ENCODE data around the gene MAPKBP1. TPM values are rescaled to one million over a fixed set of nuclear protein-coding genes. Genes with fewer than 3 reads are reported as not detected.

MAPKBP1 gene
- total RNA-seq, 1 experiment from 2014 or later, result 13.7 TPM

- no peak overlapping the region for H2BK12ac ChIP-seq (ENCODE audit: insufficient read length, low read depth, low read length)
- no peaks in the 10 kb centered on the region for H3K79me2 ChIP-seq (ENCODE audit: insufficient read depth, low read length)
- no peaks in the 10 kb centered on the region for H3K9me3 Mint-ChIP-seq
- no peak overlapping the region for H2BK120ac ChIP-seq (ENCODE audit: low read depth, low read length, poor library complexity, severe bottlenecking)
- H3K18ac ChIP-seq (ENCODE audit: insufficient read length, low read depth, low read length), result no peak overlapping the region
- no peak overlapping the region for H3K4ac ChIP-seq (ENCODE audit: low read depth, low read length)
- no peaks in the 10 kb centered on the region for H3K4me1 Mint-ChIP-seq
- H2BK20ac ChIP-seq (ENCODE audit: low read depth, low read length, poor library complexity, severe bottlenecking), result no peak overlapping the region
- H3K4me2 ChIP-seq (ENCODE audit: insufficient read depth, insufficient read length, low read length), result no peak overlapping the region
- no peak overlapping the region for H3K23ac ChIP-seq (ENCODE audit: insufficient read length, low read depth, low read length)
- peaks cover 3% of the 10 kb centered on the region for H4K20me1 ChIP-seq (ENCODE audit: control insufficient read depth, insufficient read depth, insufficient read length)
- no peaks in the 10 kb centered on the region for H3K23me2 ChIP-seq (ENCODE audit: insufficient read length, low read depth, low read length, poor library complexity, severe bottlenecking)
- no peak overlapping the region for H4K8ac ChIP-seq (replicated peaks; ENCODE audit: insufficient read length, low read depth, low read length)
- no peak overlapping the region for H3K56ac ChIP-seq (ENCODE audit: insufficient read length, low read depth, low read length)
- no peak overlapping the region for H2AK5ac ChIP-seq (ENCODE audit: insufficient read length, low read length)
- no peak overlapping the region for H3K4me3 Mint-ChIP-seq
- no peak overlapping the region for H3K9ac ChIP-seq (ENCODE audit: extremely low read depth, insufficient read length, low read length)
- peak overlapping the region in 1 of 3 experiments; percentile 8; a peak in 1 of 7 replicates for H3K27ac Mint-ChIP-seq
- H3K14ac ChIP-seq (ENCODE audit: insufficient read depth, low read length), result no peak overlapping the region
- H3K79me1 ChIP-seq (ENCODE audit: insufficient read depth, low read depth, low read length, poor library complexity, severe bottlenecking), result no peaks in the 10 kb centered on the region
- H4K91ac ChIP-seq (ENCODE audit: insufficient read length, low read depth, low read length), result no peak overlapping the region
- H3K27me3 Mint-ChIP-seq (ENCODE audit: low read depth), result no peaks in the 10 kb centered on the region
- TF ChIP-seq CTCF (conservative IDR thresholded peaks at IDR 0.05), result no peak
- H3K9me3 ChIP-seq (ENCODE audit: control insufficient read depth, low read depth, low read length), result no peaks in the 10 kb centered on the region
- no CpG with 5 or more reads among the region's 12 CpGs for WGBS (ENCODE audit: extremely low coverage, insufficient read length, low lambda C conversion rate)
- DNase-seq, result no peak
- H3K27me3 ChIP-seq (ENCODE audit: insufficient read depth, low read length), result no peaks in the 10 kb centered on the region
- H3K4me1 ChIP-seq (ENCODE audit: insufficient read depth, low read length), result no peaks in the 10 kb centered on the region
- no peak overlapping the region for H4K5ac ChIP-seq (ENCODE audit: insufficient read length, low read depth, low read length)
- no peak overlapping the region for H2BK15ac ChIP-seq (ENCODE audit: low read depth, low read length)
- H2BK5ac ChIP-seq (ENCODE audit: insufficient read length, low read length), result no peak overlapping the region
- H3K36me3 Mint-ChIP-seq (ENCODE audit: insufficient read depth in 1 of 3, low read depth in 3 of 3), result peaks cover 4 to 22% (median 10%) of the 10 kb centered on the region in 3 experiments; a peak in 6 of 7 replicates
- H2AFZ ChIP-seq (ENCODE audit: low read length), result no peak overlapping the region
- no peak overlapping the region for H3T11ph ChIP-seq (ENCODE audit: low read length)
- H3K27ac ChIP-seq (ENCODE audit: insufficient read length, low read depth, low read length), result no peak overlapping the region
These were observed 67.9 kb downstream of the MAPKBP1 start for GRCh38 chr15:41842229-41842628.
